Uterus (tissue), 4 donors: ENCODE data around the gene M1AP. TPM values are rescaled to one million over a fixed set of nuclear protein-coding genes. Genes with fewer than 3 reads are reported as not detected.

Source experiments
- DNase-seq, 2 donors: peaks; one replicate each; pipeline ENCODE4 v3.0.0-alpha.2; 2019 to 2020
- H3K27ac ChIP-seq, 2 donors: fragments of 200-600 bp; sonication (generic); 1 replicate in 1 of 2; 2 replicates in 1 of 2; pipeline ENCODE4 v1.5.1; 2016 to 2018
- H3K27me3 ChIP-seq, 2 donors: fragments of 200-600 bp; sonication (generic); one replicate each; pipeline ENCODE4 v1.5.1; 2018 to 2019; ENCODE audit warnings: control low read depth in 1 of 2
- H3K36me3 ChIP-seq, 2 donors: fragments of 200-600 bp; sonication (generic); one replicate each; pipeline ENCODE4 v1.5.1; 2019; ENCODE audit warnings: control low read depth in 1 of 2
- H3K4me1 ChIP-seq, 2 donors: fragments of 200-600 bp; sonication (generic); one replicate each; pipeline ENCODE4 v1.5.1; 2018 to 2019; ENCODE audit warnings: control low read depth in 1 of 2
- H3K4me3 ChIP-seq, 2 donors: fragments of 200-600 bp; sonication (generic); 1 replicate in 1 of 2; 2 replicates in 1 of 2; pipeline ENCODE4 v1.5.1; 2018 to 2019; ENCODE audit warnings: mild to moderate bottlenecking in 1 of 2
- H3K9me3 ChIP-seq, 2 donors: fragments of 200-600 bp; sonication (generic); one replicate each; pipeline ENCODE4 v1.5.1; 2019; ENCODE audit warnings: control low read depth in 1 of 2
- CTCF ChIP-seq, 4 experiments: fragments of 200-600 bp in 2 of 4; fragments of 450-650 bp in 2 of 4; sonication (generic) in 2 of 4; IDR thresholded peaks; one replicate each; pipeline ENCODE4 v1.5.1; 2016 to 2019; ENCODE audit warnings: antibody characterized with exemption in 4 of 4, mild to moderate bottlenecking in 2 of 4, moderate library complexity in 1 of 4
- POLR2A ChIP-seq, 2 donors: fragments of 450-650 bp; IDR thresholded peaks; one replicate each; pipeline ENCODE4 v1.6.1; 2016; ENCODE audit warnings: antibody characterized with exemption in 2 of 2, mild to moderate bottlenecking in 1 of 2, moderate library complexity in 1 of 2
- intact Hi-C: fragments of 100-400 bp; cut with DNase I; formaldehyde crosslinking; loops from one replicate; pipeline ENCODE4 v1.15.1; 2023; ENCODE audit warnings: low total_unique reads
- total RNA-seq, 4 donors: library from RNA; depleted of rRNA in 3 of 4; stranded (reverse); fragments of >200 nt in 3 of 4; gene quantifications; one replicate each; pipeline versions ENCODE4 v1.1.0 to v1.2.4, GENCODE V29; 2014 to 2023
- donor health status: DM: yes; HTN: yes; CAD: no.

The M1AP gene
- total RNA-seq, 4 donors from 2014 or later: 0.49 to 0.76 TPM; not detected in 2

DNA sequence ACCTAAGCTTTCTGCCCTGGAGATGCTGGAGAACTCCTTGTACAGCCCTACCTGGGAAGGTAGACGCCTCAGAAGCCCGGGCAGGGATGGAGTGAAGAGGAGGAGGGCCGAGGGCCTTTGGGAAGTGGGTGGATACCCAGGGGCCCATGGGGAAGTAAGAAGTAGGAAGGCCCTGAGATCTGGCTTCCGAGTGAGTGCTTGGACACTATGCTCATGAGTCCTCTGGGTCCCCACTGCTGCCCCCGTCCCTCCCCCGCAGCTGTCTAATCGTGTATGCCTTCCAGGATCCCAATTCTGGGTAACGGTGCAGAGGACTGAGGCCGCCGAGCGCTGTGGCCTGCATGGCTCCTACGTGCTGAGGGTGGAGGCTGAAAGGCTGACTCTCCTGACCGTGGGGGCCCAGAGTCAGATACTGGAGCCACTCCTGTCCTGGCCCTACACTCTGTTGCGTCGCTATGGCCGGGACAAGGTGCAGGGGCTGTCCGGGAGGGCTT is 92.5 kb downstream of the M1AP start:
- H3K36me3 ChIP-seq: no peaks in the 10 kb centered on the region
- no peak for DNase-seq
- no peaks in the 10 kb centered on the region for H3K9me3 ChIP-seq
- intact Hi-C loops: no loop called here
- no peaks in the 10 kb centered on the region for H3K27me3 ChIP-seq
- H3K4me3 ChIP-seq: peak overlapping the region; percentile 59 to 81
- peak overlapping the region; percentile 84 to 88 for H3K27ac ChIP-seq
- peaks cover 0 to 12% of the 10 kb centered on the region in 2 donors for H3K4me1 ChIP-seq
- no peak for TF ChIP-seq POLR2A (IDR thresholded peaks at IDR 0.05)

- TF ChIP-seq POLR2A (IDR thresholded peaks at IDR 0.05) (no peak), CTCF (IDR thresholded peaks at IDR 0.05) (no peak)
- peaks cover 0 to 12% of the 10 kb centered on the region in 2 donors for H3K4me1 ChIP-seq
- peak; percentile 43 to 52 for DNase-seq
- peak overlapping the region; percentile 84 to 88 for H3K27ac ChIP-seq
- H3K4me3 ChIP-seq: peak overlapping the region; percentile 59 to 81
- no peaks in the 10 kb centered on the region for H3K27me3 ChIP-seq
- intact Hi-C loops: no loop called here
- no peaks in the 10 kb centered on the region for H3K9me3 ChIP-seq
- no peaks in the 10 kb centered on the region for H3K36me3 ChIP-seq
Measured at GRCh38 chr2:74554820-74555531, 93.2 kb downstream of the M1AP start.

GRCh38 chr2:74553892-74554819 is 94.0 kb downstream of the M1AP start, which contains the start of the genes DOK1 and LOXL3:
DOK1 (plus strand) TSS chr2:74554720; CDS start chr2:74554755, 35 bp downstream.
LOXL3 (minus strand) TSS chr2:74553942; CDS start chr2:74552634, 1,308 bp downstream.
- peak; percentile 87 to 89 for DNase-seq
- peak within 1 kb of the TSS; percentile 59 to 81 for H3K4me3 ChIP-seq
- intact Hi-C loops: no loop called here

GRCh38 chr2:74552914-74553811 is 95.0 kb downstream of the M1AP start:
- intact Hi-C loops: no loop called here
- TF ChIP-seq CTCF (IDR thresholded peaks at IDR 0.05) (no peak), POLR2A (IDR thresholded peaks at IDR 0.05) (no peak)
- peak in 1 of 2 donors; percentile 36 for DNase-seq
- no peaks in the 10 kb centered on the region for H3K9me3 ChIP-seq
- H3K27me3 ChIP-seq: no peaks in the 10 kb centered on the region
- H3K36me3 ChIP-seq: no peaks in the 10 kb centered on the region
- H3K4me3 ChIP-seq: peak overlapping the region; percentile 59 to 81
- H3K27ac ChIP-seq: peak overlapping the region; percentile 84 to 88
- H3K4me1 ChIP-seq: peaks cover 0 to 12% of the 10 kb centered on the region in 2 donors

More at GRCh38 chr2:74553892-74554819, 94.0 kb downstream of the M1AP start, which contains the start of the genes DOK1 and LOXL3:
- TF ChIP-seq CTCF (IDR thresholded peaks at IDR 0.05) (peak in 1 of 4 experiments; percentile 23), POLR2A (IDR thresholded peaks at IDR 0.05) (peak in 1 of 2 donors; percentile 20)
- Histone ChIP-seq H3K36me3 (no peaks in the 10 kb centered on the region), H3K27ac (peak within 1 kb of the TSS; percentile 84 to 88), H3K9me3 (no peaks in the 10 kb centered on the region), H3K4me1 (peaks cover 0 to 12% of the 10 kb centered on the region in 2 donors), H3K27me3 (no peaks in the 10 kb centered on the region)
